ENCODE data around the gene SPATA17. TPM values are rescaled to one million over a fixed set of nuclear protein-coding genes. Genes with fewer than 3 reads are reported as not detected.

Gene SPATA17
- total RNA-seq, 3 donors from 2014 or later (not counting 1 experiment from before 2014, with no cell fraction given), result not detected

GRCh38 chr1:217626321-217626720 is 4.8 kb upstream of the SPATA17 start:
- intact Hi-C loops (cut with micrococcal nuclease), result no loop called here
- no peaks in the 10 kb centered on the region for H3K36me3 ChIP-seq (ENCODE audit: control insufficient read depth, insufficient read depth, low read length)
- no peaks in the 10 kb centered on the region for H3K9me3 ChIP-seq (ENCODE audit: control insufficient read depth, insufficient read depth, low read length)
- ATAC-seq (no peak), DNase-seq (no peak)
- H3K36me3 Mint-ChIP-seq, result no peaks in the 10 kb centered on the region
- WGBS (ENCODE audit: insufficient coverage), result no CpG with 5 or more reads among the region's 2 CpGs
- H3K4me1 Mint-ChIP-seq, result peaks cover 40 to 46% of the 10 kb centered on the region in 2 donors
- no peaks in the 10 kb centered on the region for H3K9me3 Mint-ChIP-seq
- H3K4me3 ChIP-seq (ENCODE audit: low read length), result no peak overlapping the region
- H3K27me3 Mint-ChIP-seq (ENCODE audit: low read depth in 2 of 2), result no peaks in the 10 kb centered on the region
- no peak for TF ChIP-seq CTCF (IDR thresholded peaks at IDR 0.05)
- H3K4me1 ChIP-seq (ENCODE audit: control insufficient read depth, insufficient read depth, low read length), result peaks cover 2% of the 10 kb centered on the region
- H3K4me3 Mint-ChIP-seq, result no peak overlapping the region
- H3K27ac ChIP-seq (ENCODE audit: low read length), result no peak overlapping the region
- no peaks in the 10 kb centered on the region for H3K27me3 ChIP-seq (ENCODE audit: control insufficient read depth, insufficient read depth, low read length)
- no peak overlapping the region for H3K27ac Mint-ChIP-seq

GRCh38 chr1:217627431-217627830 is 3.7 kb upstream of the SPATA17 start:
- H3K9me3 Mint-ChIP-seq, result no peaks in the 10 kb centered on the region
- Histone ChIP-seq H3K27me3 (ENCODE audit: control insufficient read depth, insufficient read depth, low read length) (no peaks in the 10 kb centered on the region), H3K36me3 (ENCODE audit: control insufficient read depth, insufficient read depth, low read length) (no peaks in the 10 kb centered on the region), H3K4me1 (ENCODE audit: control insufficient read depth, insufficient read depth, low read length) (peaks cover 6% of the 10 kb centered on the region), H3K9me3 (ENCODE audit: control insufficient read depth, insufficient read depth, low read length) (no peaks in the 10 kb centered on the region), H3K4me3 (ENCODE audit: low read length) (no peak overlapping the region), H3K27ac (ENCODE audit: low read length) (no peak overlapping the region)
- H3K4me1 Mint-ChIP-seq, result peaks cover 43 to 49% of the 10 kb centered on the region in 2 donors
- intact Hi-C loops (cut with micrococcal nuclease), result no loop called here
- no peak overlapping the region for H3K27ac Mint-ChIP-seq
- ATAC-seq, result no peak
- DNase-seq, result no peak
- no peaks in the 10 kb centered on the region for H3K27me3 Mint-ChIP-seq (ENCODE audit: low read depth in 2 of 2)
- WGBS (ENCODE audit: insufficient coverage), result 0% methylated on average over 2 of the region's 3 CpGs
- no peak for TF ChIP-seq CTCF (IDR thresholded peaks at IDR 0.05)
- no peak overlapping the region for H3K4me3 Mint-ChIP-seq
- H3K36me3 Mint-ChIP-seq, result no peaks in the 10 kb centered on the region

GRCh38 chr1:217642455-217642854 is 11.3 kb downstream of the SPATA17 start:
- Histone ChIP-seq H3K27me3 (ENCODE audit: control insufficient read depth, insufficient read depth, low read length) (peaks cover 12% of the 10 kb centered on the region), H3K4me3 (ENCODE audit: low read length) (no peak overlapping the region), H3K9me3 (ENCODE audit: control insufficient read depth, insufficient read depth, low read length) (no peaks in the 10 kb centered on the region), H3K4me1 (ENCODE audit: control insufficient read depth, insufficient read depth, low read length) (no peaks in the 10 kb centered on the region), H3K36me3 (ENCODE audit: control insufficient read depth, insufficient read depth, low read length) (no peaks in the 10 kb centered on the region), H3K27ac (ENCODE audit: low read length) (no peak overlapping the region)
- Mint-ChIP-seq H3K9me3 (no peaks in the 10 kb centered on the region), H3K27me3 (ENCODE audit: low read depth in 2 of 2) (peaks cover 23 to 58% of the 10 kb centered on the region in 2 donors), H3K4me3 (no peak overlapping the region), H3K4me1 (no peaks in the 10 kb centered on the region), H3K27ac (no peak overlapping the region), H3K36me3 (no peaks in the 10 kb centered on the region)
- TF ChIP-seq CTCF (IDR thresholded peaks at IDR 0.05), result no peak
- DNase-seq, result no peak
- no peak for ATAC-seq
- intact Hi-C loops (cut with micrococcal nuclease), result no loop called here
- 72% methylated on average over 6 of the region's 6 CpGs for WGBS (ENCODE audit: insufficient coverage)

- Histone ChIP-seq H3K9me3 (ENCODE audit: control insufficient read depth, insufficient read depth, low read length) (no peaks in the 10 kb centered on the region), H3K4me1 (ENCODE audit: control insufficient read depth, insufficient read depth, low read length) (no peaks in the 10 kb centered on the region), H3K4me3 (ENCODE audit: low read length) (no peak overlapping the region), H3K36me3 (ENCODE audit: control insufficient read depth, insufficient read depth, low read length) (no peaks in the 10 kb centered on the region), H3K27ac (ENCODE audit: low read length) (no peak overlapping the region), H3K27me3 (ENCODE audit: control insufficient read depth, insufficient read depth, low read length) (no peaks in the 10 kb centered on the region)
- WGBS (ENCODE audit: insufficient coverage), result 92% methylated on average over 12 of the region's 13 CpGs
- ATAC-seq (no peak), DNase-seq (no peak)
- TF ChIP-seq CTCF (IDR thresholded peaks at IDR 0.05), result no peak
- Mint-ChIP-seq H3K9me3 (no peaks in the 10 kb centered on the region), H3K27me3 (ENCODE audit: low read depth in 2 of 2) (peaks cover 6 to 24% of the 10 kb centered on the region in 2 donors), H3K4me1 (no peaks in the 10 kb centered on the region), H3K27ac (no peak overlapping the region), H3K4me3 (no peak overlapping the region), H3K36me3 (no peaks in the 10 kb centered on the region)
- intact Hi-C loops (cut with micrococcal nuclease), result no loop called here
Measured at GRCh38 chr1:217647791-217648190, 16.6 kb downstream of the SPATA17 start.

Measured in natural killer cell (primary cell).